ENCODE results near the gene ECEL1. TPM values are rescaled to one million over a fixed set of nuclear protein-coding genes. Genes with fewer than 3 reads are reported as not detected.
"Not testable (repeated sequence)": the region's sequence is repeated elsewhere in the genome, so short reads cannot be mapped to it uniquely, and the experiment has no call there.

The ECEL1 gene
- polyA plus RNA-seq, 1 donor: 0.39 TPM

DNA sequence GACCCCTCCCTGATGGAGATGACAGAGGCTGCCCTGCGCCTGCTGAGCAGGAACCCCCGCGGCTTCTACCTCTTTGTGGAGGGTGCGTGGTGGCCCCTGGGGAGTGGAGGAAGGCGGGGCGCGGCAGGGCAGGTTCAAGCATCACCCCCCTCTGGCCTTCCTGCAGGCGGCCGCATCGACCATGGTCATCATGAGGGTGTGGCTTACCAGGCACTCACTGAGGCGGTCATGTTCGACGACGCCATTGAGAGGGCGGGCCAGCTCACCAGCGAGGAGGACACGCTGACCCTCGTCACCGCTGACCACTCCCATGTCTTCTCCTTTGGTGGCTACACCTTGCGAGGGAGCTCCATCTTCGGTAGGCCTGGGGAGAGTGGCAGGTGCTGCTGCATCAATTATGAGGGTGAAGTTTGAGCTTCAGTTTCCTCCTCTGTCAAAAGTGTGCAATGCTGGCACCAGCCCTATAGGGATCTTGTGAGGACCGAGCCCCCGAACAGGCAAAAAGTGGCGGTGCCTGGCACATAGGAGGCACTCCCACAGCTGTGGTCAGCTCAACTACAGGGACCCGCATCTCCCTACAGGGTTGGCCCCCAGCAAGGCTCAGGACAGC lies 29.5 kb downstream of the ECEL1 start:
- DNase-seq: no peak

DNA sequence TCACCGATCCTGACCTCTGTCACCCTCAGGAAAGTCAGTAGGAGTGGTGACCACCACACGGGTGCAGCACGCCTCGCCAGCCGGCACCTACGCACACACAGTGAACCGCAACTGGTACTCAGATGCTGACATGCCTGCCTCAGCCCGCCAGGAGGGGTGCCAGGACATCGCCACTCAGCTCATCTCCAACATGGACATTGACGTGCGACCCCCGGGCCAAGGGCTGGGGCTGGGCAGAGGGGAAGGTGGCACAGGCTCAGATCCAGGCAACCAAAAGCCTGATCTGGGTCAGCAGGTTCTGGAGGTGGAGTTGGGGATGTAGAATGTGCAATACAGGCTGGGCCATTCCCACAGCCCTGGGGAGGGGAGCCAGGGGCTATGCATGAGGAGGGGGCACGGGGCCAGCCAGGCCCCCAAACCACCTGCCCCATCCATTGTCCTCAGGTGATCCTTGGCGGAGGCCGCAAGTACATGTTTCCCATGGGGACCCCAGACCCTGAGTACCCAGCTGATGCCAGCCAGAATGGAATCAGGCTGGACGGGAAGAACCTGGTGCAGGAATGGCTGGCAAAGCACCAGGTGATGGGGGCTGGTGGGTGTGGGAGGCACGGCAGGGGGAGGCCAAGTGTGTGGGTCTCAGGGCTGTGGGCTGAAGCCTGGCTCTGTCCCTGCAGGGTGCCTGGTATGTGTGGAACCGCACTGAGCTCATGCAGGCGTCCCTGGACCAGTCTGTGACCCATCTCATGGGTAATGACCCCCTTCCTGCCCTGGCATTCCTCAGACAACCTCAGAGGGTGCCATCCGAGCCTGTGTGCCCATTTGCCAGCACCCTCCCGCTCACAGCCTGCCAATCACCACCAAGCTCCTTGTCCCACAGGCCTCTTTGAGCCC lies 30.3 kb downstream of the ECEL1 start:
- no peak for DNase-seq

DNA sequence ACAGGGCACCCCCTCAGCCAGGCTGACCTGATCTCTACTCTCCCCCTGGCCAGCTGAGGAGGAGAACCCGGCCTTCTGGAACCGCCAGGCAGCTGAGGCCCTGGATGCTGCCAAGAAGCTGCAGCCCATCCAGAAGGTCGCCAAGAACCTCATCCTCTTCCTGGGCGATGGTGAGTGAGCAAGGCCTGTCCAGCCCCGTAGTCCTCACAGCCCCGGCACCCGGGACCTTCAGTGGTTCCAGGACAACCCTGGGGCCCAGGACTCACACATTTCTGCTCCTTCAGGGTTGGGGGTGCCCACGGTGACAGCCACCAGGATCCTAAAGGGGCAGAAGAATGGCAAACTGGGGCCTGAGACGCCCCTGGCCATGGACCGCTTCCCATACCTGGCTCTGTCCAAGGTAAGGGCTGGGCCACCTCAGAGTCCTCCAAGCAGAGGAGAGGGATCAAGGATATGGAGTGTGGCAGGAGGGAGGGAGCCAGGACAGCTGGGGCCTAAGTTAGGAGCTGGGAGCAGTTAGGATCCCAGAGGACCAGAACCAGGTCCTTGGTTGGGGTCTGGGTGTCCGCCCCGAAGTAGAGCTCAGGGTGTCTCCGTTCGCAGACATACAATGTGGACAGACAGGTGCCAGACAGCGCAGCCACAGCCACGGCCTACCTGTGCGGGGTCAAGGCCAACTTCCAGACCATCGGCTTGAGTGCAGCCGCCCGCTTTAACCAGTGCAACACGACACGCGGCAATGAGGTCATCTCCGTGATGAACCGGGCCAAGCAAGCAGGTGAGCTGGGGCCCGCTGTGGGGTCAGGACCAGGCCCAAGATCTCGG lies 31.1 kb downstream of the ECEL1 start:
- no peak for DNase-seq

DNA sequence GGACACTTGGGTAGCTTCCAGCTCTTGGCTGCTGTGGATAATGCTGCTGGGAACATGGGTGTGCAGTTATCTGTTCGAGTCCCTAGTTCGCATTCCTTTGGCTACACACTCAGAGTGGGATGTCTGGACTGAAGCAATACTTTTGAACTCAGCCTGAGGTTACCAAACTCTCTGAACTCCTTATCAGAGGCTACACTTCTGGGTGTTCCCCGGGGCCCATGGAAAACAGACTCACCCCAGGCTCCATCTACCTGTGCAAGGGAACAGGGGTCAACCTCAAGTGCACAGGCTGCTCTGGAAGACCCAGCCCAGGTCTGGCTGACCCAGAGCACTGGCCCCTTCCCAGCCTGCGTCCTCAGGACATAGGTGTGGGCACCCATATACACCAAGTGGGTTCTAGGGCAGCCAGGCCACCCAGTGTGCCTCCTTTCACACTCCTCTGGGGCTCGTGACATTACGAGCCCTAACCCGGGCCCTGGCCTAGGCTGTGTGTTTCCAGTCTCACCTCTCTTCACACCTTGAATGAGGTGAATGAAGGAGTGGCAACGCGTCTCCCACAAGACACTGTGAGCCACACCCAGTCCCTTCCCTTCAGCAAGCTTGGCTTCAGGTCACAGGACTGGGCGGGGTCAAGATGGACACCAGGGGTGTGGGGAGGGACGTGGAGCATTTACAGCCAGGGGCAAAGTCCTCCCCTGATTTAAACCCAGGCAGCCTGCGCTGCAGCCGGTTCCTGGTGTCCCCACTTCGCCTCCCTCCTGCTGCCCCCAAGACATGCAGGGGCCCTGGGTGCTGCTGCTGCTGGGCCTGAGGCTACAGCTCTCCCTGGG lies 32.0 kb downstream of the ECEL1 start, which contains the start of gene ALPI:
ALPI (plus strand) TSS at position 728 of the 830 bp plus-strand sequence; CDS start at position 775, 47 bp downstream.
- DNase-seq: no peak

DNA sequence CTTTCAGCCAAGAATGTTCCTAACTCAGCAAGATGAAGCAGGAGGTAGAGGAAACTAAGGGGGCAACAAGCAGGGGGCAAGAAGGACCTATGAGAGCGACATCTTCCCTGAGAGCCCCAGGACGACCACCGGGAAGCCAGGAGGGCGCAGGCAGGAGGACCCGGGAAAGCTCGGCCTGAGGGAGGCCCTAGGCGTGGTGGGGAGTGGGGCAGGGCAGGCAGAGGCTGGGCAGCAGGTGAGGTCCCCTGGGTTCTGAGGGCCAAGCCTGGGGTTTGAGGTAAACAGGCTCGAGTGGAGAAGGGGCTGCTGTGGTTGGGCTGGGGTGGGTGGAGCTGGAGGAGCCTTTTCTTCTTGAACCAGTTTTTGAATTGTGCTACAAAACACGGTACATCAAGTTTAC lies 33.0 kb downstream of the ECEL1 start:
- no peak for DNase-seq

DNA sequence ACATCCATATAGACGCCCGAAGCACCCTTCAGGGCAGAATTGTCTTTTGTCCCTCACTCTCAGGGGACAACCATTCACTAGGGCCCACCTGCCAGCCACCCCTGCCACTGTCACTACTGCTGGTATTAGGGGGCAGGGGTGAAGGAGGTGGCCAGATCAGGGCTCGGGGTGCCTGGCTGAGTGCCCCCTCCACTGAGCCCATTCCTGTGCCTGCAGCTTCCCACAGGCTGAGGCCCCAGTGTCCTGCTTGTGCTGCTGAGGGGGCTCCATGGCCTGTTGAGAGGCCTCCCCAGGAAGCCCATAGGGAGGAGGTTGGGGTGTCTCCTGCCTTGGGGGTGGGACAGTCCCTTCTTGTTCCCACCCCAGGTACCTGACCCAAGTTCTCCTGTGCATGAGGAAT lies 36.0 kb downstream of the ECEL1 start:
- not testable (repeated sequence) for DNase-seq

DNA sequence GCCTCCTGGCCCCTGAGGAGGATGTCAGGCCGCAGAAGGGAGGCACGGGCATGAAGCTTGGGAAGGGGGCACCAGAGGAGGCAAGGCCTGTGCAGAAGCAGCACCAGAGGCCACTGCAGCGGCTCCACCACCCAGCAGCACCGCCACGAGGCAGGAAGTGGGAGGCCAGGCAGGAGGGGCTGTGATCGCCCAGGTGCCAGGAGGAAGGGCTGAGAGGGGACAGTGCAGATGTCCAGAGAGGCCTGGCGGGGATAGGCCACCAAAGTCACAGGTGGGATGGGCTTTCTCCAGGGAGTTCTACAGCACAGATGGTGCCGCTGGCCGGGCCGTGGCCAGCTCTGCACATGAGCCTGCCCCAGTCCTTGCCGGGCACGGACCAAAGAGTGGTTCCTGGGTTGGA lies 37.7 kb downstream of the ECEL1 start:
- no peak for DNase-seq

DNA sequence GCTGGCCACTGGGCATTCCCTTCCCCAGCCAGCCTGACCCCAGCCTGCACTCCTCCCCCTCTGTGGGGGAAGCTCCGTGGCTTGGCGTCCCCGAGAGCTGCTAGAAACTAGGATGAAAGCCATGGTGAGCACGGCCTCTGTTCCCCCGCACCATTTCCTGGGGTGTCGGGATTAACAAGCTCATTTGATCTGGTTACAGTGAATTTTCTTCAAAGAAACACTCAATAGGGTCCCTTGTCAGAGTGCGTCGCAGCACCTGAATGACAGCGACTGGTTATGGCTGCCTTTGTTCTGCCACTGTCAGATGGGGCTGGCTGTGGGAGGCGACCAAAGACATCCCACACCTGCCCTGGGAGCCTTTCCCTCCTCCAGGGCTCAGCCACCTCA lies 39.3 kb downstream of the ECEL1 start:
- DNase-seq: no peak

DNA sequence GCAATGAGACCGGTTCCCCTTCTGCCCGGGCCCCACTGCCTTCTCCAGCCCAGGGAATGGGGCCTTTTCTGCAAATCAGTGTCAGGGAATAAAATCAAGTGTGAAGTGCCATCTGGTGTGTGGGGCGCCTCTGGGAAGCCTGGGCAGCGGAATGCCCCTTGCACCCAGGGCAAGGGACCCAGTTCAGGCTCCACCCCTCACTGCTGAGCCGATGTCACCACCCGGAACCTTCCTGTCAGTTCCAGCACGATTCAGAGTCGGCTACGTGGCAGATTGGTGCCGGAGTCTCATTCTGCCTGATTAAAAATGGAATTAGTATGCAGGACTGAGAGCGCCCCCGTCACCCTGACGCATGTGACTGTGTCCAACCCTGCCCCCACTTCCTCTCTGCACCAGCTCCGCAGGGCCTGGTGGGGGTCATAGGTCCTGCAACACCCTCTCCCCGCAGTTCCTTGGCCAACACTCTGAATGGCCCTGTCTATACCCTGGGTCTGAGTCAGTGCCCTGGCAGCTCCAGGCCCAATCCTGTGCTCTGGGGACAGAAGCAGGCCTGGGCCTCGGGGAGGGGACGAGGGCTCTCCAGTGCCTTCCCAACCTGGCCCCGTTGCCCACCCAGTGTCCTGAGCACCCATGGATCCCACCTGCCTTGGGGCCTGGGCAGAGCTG lies 39.9 kb downstream of the ECEL1 start:
- DNase-seq: no peak

DNA sequence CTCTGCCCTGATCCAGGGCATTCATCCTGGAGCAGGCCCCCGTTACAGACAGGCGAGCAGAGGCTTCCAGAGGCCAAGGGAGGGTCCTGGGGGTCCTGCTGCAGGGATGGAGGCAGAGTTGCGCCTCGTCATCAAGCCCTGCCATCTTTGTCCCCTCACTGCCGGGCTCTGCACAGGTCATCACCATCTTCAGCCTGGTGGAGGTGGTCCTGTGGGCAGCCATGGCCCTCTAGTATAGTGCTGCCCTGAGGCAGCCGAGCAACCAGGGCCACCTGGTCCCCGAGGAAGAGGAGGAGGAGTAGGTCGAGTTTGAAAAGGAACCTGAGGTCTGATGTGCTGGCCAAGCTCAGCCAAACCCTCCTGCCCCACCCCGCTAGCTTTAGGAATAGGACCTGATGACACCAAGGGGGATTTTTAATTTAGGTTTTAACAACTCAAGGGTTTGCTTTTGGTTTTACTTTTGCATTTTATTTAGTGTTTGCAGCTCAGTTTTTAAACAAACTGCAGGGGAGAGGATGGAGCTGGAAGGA lies 40.5 kb downstream of the ECEL1 start:
- no peak for DNase-seq

DNA sequence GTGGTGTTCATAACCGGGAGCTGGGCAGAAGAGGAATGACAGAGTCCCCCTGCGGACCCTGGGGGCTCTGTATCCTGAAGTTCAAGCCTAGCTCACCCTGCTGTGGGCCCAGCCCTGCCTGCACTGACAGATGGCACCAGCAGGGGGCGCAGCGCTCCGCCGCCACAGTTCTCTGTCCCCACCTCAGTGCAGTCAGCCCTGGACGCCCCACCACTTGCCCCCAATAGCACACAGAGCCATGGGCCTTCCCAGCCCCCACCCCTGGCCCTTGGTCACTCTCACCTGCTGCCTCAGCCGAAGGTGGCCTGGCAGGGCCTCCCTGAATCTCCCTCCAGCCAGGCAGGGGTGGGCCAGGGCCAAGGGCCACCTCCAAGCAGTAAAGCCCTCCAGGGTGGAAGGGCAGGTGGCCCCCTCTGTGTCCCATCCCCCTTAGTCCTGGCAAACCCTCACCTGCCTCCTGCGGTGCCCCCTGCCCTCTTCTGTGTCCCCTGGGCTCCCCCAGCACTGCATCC lies 41.3 kb downstream of the ECEL1 start:
- DNase-seq: not testable (repeated sequence)

DNA sequence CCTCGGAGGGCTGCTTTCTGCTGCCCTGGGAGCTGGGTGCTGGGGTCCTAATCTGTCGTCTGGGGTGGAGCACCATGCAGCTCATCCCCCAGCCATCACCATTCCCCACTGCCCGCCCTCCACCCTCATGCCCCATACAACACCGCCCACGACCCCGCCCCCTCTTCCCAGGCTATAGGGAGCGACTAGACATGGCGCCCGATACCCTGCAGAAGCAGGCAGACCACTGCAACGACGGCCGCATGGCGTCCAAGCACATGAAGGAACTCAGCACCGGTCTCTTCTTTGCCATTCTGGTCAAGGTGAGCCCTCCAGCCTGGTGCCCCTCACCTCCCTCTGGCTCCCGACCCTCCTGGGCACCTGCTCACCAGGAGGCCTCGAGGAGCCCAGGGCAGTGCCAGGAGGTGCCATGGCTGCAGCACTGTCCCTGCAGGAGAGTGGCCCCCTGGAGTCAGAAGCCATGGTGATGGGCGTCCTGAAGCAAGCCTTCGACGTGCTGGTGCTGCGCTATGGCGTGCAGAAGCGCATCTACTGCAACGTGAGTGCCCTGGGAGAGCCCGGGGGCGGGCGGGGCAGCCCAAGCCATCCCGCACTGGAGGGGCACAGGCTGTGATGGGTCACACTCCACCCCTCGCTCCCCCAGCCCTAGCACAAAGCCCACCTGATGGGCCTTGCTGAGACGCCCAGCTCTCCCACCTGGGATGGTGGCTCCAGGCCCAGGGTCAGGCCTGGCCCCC lies 42.3 kb downstream of the ECEL1 start:
- DNase-seq: not testable (repeated sequence)

DNA sequence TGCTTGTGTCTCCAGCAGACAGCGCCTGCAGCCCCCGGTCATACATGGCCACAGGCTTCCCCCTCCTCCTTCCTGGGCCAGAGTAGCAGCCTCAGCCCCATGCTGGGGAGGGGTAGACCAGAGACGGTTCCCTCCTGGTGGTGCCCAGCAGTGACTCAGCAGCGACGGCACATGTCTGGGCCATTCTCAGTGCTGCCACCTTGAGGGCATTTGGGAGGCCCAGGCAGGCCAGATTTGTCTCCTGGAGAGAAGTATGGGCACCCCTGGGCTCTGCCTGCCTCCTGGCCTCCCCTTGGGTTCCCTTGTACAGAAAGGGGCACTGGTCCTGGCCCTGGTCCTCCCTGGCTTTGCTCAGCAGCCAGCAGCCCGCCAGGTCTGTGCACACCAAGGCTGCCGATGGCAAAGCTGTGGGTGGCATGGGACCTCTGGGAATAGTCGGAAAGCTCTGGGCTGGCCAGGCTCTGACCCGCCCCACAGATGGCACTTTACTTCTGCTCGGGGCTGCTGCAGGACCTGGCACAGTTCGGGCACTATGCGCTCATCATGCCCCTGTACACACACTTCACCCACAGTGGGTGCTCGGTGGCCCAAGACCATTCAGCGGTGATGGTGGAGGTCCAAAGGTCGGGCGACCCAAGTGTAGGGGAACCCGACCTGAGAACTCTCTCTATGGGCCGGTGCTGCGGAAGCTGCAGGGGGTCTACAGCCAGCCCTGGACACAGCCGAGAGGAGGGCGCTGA lies 43.1 kb downstream of the ECEL1 start:
- DNase-seq: no peak

DNA sequence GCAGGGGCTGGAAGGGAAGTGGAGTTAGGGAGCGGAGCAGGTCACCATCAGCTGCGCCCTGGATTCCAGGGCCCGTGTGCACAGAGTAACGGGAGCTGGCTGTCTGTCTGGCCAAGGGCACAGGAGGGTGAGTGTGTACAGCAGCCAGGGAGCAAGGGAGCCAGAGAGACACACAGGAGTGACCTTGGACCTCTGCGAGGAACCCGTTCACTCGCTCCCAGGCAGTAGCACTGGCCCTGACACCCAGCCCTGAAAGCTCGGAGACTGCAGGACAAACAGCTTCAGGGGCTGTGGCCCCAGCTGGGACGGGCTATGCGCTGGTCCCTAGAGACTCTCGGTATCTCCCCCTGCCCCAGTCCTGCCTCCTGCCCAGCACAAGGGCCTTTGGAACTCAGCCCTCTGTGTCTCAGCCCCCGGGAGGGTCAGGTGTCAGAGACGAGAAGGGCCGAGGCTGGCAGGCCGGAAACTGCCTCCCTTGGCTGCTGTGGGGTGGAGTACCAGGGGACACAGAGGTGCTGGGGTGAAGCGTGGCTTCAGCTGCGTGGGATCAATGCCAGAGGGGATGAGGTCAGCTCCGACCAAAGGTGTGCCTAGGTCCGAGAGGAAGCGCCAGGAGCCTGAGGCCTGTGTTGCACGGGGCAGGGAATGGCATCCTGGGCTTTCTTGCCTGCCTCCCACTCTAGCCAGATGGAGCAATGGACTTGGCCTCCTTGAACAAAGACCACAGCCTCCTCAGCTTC lies 43.8 kb downstream of the ECEL1 start:
- DNase-seq: not testable (repeated sequence)

DNA sequence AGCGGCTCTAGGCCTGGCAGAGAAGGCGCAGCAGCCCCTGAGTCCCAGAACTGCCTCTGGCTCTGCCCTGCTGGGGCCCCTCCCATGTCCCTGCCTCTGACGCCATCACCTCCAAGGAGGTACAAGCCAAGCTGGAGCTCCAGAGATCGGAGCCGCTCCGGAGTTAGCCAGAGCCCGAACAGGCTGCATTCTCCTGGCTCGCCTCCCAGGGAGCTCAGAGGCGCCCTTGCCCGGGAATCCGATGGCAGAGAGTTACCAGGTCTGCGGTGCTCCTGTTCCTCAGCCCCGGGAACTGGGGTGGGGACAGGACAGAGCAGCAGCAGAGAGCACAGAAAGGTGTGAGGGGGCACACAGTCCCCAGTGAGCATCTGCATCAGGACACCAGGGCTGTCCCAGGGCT lies 44.6 kb downstream of the ECEL1 start:
- not testable (repeated sequence) for DNase-seq

DNA sequence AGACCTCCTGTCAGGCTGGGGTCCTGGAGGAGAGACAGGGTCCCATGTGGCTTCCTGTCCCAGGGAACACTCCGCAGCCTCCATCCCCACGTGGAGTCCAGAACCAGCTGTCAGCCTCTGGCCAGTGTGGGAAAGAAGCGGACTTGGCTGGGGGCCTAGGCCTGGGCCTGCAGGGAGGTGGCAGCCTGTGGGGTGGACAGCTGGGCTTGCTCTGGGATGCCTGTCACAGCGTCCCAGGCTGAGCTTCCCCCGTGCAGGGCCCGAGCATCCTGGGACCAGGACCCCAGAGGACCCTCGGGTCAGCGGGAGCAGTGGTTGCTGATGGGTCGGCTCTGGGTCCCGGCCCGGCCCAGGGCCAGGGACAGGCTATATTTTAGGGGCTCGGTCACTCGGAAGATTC lies 45.2 kb downstream of the ECEL1 start:
- DNase-seq: not testable (repeated sequence)

DNA sequence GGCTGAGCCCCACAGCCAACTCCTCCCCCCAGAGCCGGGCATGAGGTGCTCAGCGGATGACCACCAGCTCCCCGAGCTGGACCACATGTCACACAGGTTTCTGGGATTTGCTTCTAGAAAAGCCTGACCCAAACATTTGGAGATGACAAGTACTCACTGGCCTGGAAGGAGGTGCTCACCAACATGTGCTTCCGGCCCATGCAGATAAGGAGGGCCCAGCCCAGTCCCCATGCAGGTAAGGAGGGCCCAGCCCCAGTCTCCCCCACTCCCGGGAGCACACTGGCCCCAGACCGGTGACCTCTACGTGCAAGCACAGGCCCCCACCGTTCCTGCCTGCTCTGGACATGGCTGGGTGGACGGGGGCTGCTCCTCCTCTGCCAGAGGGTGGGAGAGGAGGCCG lies 45.7 kb downstream of the ECEL1 start:
- not testable (repeated sequence) for DNase-seq

DNA sequence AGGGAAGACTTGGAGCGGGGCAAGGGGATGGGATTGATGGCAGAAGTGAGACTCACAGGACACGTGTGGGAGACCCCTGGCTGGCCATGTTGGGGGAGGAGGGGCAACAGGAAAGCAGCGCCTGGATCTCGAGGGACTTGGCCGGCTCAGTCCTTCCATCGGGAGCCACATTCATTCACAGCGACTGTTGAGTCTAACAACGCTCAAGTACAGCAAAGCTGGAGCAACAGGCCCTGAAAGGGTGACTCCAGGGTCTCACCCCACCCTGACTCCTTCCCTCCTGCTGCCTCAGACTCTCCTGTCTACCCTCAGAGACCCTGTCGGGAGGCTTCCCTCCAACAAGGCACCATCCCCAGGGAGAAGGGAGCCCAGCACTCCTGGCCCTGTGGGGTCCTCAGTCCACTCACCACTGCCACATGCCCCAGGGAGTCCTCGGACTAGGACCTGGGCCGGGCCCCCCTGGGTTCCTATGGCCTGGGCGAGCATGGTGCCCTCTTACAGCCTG lies 46.4 kb downstream of the ECEL1 start:
- no peak for DNase-seq

Data from hindlimb muscle (tissue), 1 donor.